H9 (cell line): ENCODE measurements around the gene LYST. TPM values are rescaled to one million over a fixed set of nuclear protein-coding genes. Genes with fewer than 3 reads are reported as not detected.
"Not testable (repeated sequence)": the region's sequence is repeated elsewhere in the genome, so short reads cannot be mapped to it uniquely, and the experiment has no call there.

Experiments
- DNase-seq: peaks from one replicate; pipeline ENCODE4 v3.0.0-alpha.2; 2017
- H2AFZ ChIP-seq: one replicate; pipeline ENCODE4 v1.6.1; 2013; ENCODE audit warnings: mild to moderate bottlenecking, low read length, control low read depth, moderate library complexity
- H2AK5ac ChIP-seq: 2 replicates; pipeline ENCODE4 v1.6.1; 2013; ENCODE audit warnings: low read length, control low read depth, mixed read lengths; ENCODE audit not compliant: insufficient read length
- H2BK120ac ChIP-seq: one replicate; pipeline ENCODE4 v1.6.1; 2013; ENCODE audit warnings: low read depth, mild to moderate bottlenecking, low read length, control low read depth, inconsistent platforms; ENCODE audit not compliant: poor library complexity, severe bottlenecking
- H2BK12ac ChIP-seq: 2 replicates; pipeline ENCODE4 v1.6.1; 2013; ENCODE audit warnings: low read length, control low read depth, mixed read lengths, low read depth; ENCODE audit not compliant: insufficient read length
- H2BK15ac ChIP-seq: 2 replicates; pipeline ENCODE4 v1.6.1; 2013; ENCODE audit warnings: low read depth, low read length, control low read depth
- H2BK20ac ChIP-seq: one replicate; pipeline ENCODE4 v1.6.1; 2013; ENCODE audit warnings: low read depth, mild to moderate bottlenecking, low read length, control low read depth, inconsistent platforms; ENCODE audit not compliant: poor library complexity, severe bottlenecking
- H2BK5ac ChIP-seq: 2 replicates; pipeline ENCODE4 v1.6.1; 2013; ENCODE audit warnings: low read length, control low read depth, mixed read lengths; ENCODE audit not compliant: insufficient read length
- H3K14ac ChIP-seq: 2 replicates; pipeline ENCODE4 v1.6.1; 2013; ENCODE audit warnings: low read length, control low read depth; ENCODE audit not compliant: insufficient read depth
- H3K18ac ChIP-seq: 2 replicates; pipeline ENCODE4 v1.6.1; 2013; ENCODE audit warnings: low read depth, mild to moderate bottlenecking, mixed read lengths, low read length, control low read depth; ENCODE audit not compliant: insufficient read length
- H3K23ac ChIP-seq: 2 replicates; pipeline ENCODE4 v1.6.1; 2013; ENCODE audit warnings: low read length, control low read depth, mixed read lengths, low read depth; ENCODE audit not compliant: insufficient read length
- H3K23me2 ChIP-seq: 2 replicates; pipeline ENCODE4 v1.6.1; 2013; ENCODE audit warnings: low read depth, mild to moderate bottlenecking, mixed read lengths, low read length, control low read depth; ENCODE audit not compliant: insufficient read length, poor library complexity, severe bottlenecking
- H3K27ac ChIP-seq: 2 replicates; pipeline ENCODE4 v1.5.1; 2013; ENCODE audit warnings: low read length, control low read depth, mixed read lengths, low read depth; ENCODE audit not compliant: insufficient read length
- H3K27me3 ChIP-seq: 2 replicates; pipeline ENCODE4 v1.6.1; 2013; ENCODE audit warnings: low read length, control low read depth, inconsistent platforms; ENCODE audit not compliant: insufficient read depth
- H3K4ac ChIP-seq: 2 replicates; pipeline ENCODE4 v1.6.1; 2013; ENCODE audit warnings: low read depth, mild to moderate bottlenecking, control low read depth, inconsistent platforms, low read length, moderate library complexity
- H3K4me1 ChIP-seq: 2 replicates; pipeline ENCODE4 v1.6.1; 2013; ENCODE audit warnings: low read length, control low read depth, inconsistent platforms; ENCODE audit not compliant: insufficient read depth
- H3K4me2 ChIP-seq: 2 replicates; pipeline ENCODE4 v1.6.1; 2013; ENCODE audit warnings: low read length, control low read depth, mixed read lengths; ENCODE audit not compliant: insufficient read length, insufficient read depth
- H3K56ac ChIP-seq: 2 replicates; pipeline ENCODE4 v1.6.1; 2013; ENCODE audit warnings: low read depth, mild to moderate bottlenecking, mixed read lengths, low read length, control low read depth; ENCODE audit not compliant: insufficient read length
- H3K79me1 ChIP-seq: 2 replicates; pipeline ENCODE4 v1.6.1; 2013; ENCODE audit warnings: low read depth, mild to moderate bottlenecking, moderate library complexity, low read length, control low read depth, inconsistent platforms; ENCODE audit not compliant: insufficient read depth, poor library complexity, severe bottlenecking
- H3K79me2 ChIP-seq: 2 replicates; pipeline ENCODE4 v1.6.1; 2013; ENCODE audit warnings: low read length, control low read depth, inconsistent platforms; ENCODE audit not compliant: insufficient read depth
- H3K9ac ChIP-seq: 2 replicates; pipeline ENCODE4 v1.6.1; 2013; ENCODE audit warnings: low read length, control low read depth, mixed read lengths; ENCODE audit not compliant: insufficient read length; ENCODE audit errors: extremely low read depth
- H3K9me3 ChIP-seq: one replicate; pipeline ENCODE4 v1.6.1; 2013; ENCODE audit warnings: low read depth, low read length, inconsistent platforms; ENCODE audit not compliant: control insufficient read depth
- H3T11ph ChIP-seq: one replicate; pipeline ENCODE4 v1.6.1; 2013; ENCODE audit warnings: mild to moderate bottlenecking, low read length, control low read depth, inconsistent platforms
- H4K20me1 ChIP-seq: one replicate; pipeline ENCODE4 v1.6.1; 2013; ENCODE audit not compliant: control insufficient read depth, insufficient read length, insufficient read depth
- H4K5ac ChIP-seq: 2 replicates; pipeline ENCODE4 v1.6.1; 2013; ENCODE audit warnings: low read depth, mild to moderate bottlenecking, mixed read lengths, low read length, control low read depth; ENCODE audit not compliant: insufficient read length
- H4K8ac ChIP-seq: replicated peaks from 2 replicates; pipeline ENCODE4 v1.6.1; 2013; ENCODE audit warnings: low read length, control low read depth, mixed read lengths, low read depth; ENCODE audit not compliant: insufficient read length
- H4K91ac ChIP-seq: 2 replicates; pipeline ENCODE4 v1.6.1; 2013; ENCODE audit warnings: low read depth, mild to moderate bottlenecking, moderate library complexity, mixed read lengths, low read length, control low read depth; ENCODE audit not compliant: insufficient read length
- H3K27ac Mint-ChIP-seq, 3 experiments: 2 replicates in 2 of 3; 3 replicates in 1 of 3; pipeline ENCODE4 v1.8.0; 2020 to 2021; ENCODE audit warnings: mixed read lengths in 3 of 3, mild to moderate bottlenecking in 1 of 3, moderate library complexity in 1 of 3
- H3K27me3 Mint-ChIP-seq: 2 replicates; pipeline ENCODE4 v1.8.0; 2021; ENCODE audit warnings: low read depth, mild to moderate bottlenecking, moderate library complexity, mixed read lengths
- H3K36me3 Mint-ChIP-seq, 3 experiments: 2 replicates in 2 of 3; 3 replicates in 1 of 3; pipeline ENCODE4 v1.8.0; 2020 to 2021; ENCODE audit warnings: low read depth in 3 of 3, mixed read lengths in 3 of 3; ENCODE audit not compliant: insufficient read depth in 1 of 3
- H3K4me1 Mint-ChIP-seq, 2 experiments: 2 replicates each; pipeline ENCODE4 v1.8.0; 2020; ENCODE audit warnings: mixed read lengths in 2 of 2
- H3K4me3 Mint-ChIP-seq, 2 experiments: 2 replicates in 1 of 2; 3 replicates in 1 of 2; pipeline ENCODE4 v1.8.0; 2020 to 2021; ENCODE audit warnings: mild to moderate bottlenecking in 2 of 2, mixed read lengths in 2 of 2, moderate library complexity in 1 of 2
- H3K9me3 Mint-ChIP-seq, 2 experiments: 2 replicates in 1 of 2; 3 replicates in 1 of 2; pipeline ENCODE4 v1.8.0; 2020; ENCODE audit warnings: mild to moderate bottlenecking in 2 of 2, mixed read lengths in 2 of 2, moderate library complexity in 1 of 2
- WGBS: extraction: QIAGEN DNeasy Blood & Tissue Kit; methylation state at CpG from one replicate; pipeline ENCODE4 v1.1.7; 2013; ENCODE audit warnings: missing lambda C conversion rate, low lambda C conversion rate, mixed read lengths; ENCODE audit not compliant: insufficient read length; ENCODE audit errors: extremely low coverage; 5-methylcytosine and 5-hydroxymethylcytosine counted together
- total RNA-seq: library from RNA; stranded (reverse); gene quantifications from 2 replicates; pipeline ENCODE4 v1.2.1, GENCODE V29; 2021
- TF ChIP-seq, protein P1 (sequence below): fragments of 200-600 bp; sonication (generic); conservative IDR thresholded peaks from 3 replicates; pipeline ENCODE4 v1.8.0; 2021; ENCODE audit warnings: antibody characterized with exemption, mild to moderate bottlenecking

LYST gene
- total RNA-seq, 1 experiment from 2014 or later, result 0.13 TPM

DNA sequence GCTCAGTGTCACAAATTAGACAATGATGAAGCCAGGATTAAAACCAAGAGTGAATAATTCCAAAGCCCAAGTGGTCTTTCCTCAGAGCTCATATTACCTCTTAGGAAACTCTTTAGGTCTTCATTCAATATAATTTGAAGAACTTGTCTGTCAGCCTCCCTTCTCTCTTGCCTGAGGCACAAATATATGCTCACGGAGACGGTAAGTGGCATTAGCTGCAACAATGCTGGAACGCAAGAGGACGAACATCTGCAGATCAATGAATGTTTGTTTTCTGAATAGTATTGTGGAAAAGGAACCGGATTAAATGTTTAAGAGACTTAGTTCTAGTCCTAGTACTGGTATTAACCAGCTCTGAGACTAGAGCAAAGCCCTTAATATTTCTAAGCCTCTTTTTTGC lies 39.7 kb upstream of the LYST start:
- H2BK20ac ChIP-seq, result no peak overlapping the region
- H3K9ac ChIP-seq, result no peak overlapping the region
- H2BK12ac ChIP-seq, result no peak overlapping the region
- H4K8ac ChIP-seq, result no peak overlapping the region
- peaks cover 13 to 17% of the 10 kb centered on the region in 2 experiments for H3K4me1 Mint-ChIP-seq
- DNase-seq, result no peak
- TF ChIP-seq, protein P1, sequence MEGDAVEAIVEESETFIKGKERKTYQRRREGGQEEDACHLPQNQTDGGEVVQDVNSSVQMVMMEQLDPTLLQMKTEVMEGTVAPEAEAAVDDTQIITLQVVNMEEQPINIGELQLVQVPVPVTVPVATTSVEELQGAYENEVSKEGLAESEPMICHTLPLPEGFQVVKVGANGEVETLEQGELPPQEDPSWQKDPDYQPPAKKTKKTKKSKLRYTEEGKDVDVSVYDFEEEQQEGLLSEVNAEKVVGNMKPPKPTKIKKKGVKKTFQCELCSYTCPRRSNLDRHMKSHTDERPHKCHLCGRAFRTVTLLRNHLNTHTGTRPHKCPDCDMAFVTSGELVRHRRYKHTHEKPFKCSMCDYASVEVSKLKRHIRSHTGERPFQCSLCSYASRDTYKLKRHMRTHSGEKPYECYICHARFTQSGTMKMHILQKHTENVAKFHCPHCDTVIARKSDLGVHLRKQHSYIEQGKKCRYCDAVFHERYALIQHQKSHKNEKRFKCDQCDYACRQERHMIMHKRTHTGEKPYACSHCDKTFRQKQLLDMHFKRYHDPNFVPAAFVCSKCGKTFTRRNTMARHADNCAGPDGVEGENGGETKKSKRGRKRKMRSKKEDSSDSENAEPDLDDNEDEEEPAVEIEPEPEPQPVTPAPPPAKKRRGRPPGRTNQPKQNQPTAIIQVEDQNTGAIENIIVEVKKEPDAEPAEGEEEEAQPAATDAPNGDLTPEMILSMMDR, result no peak
- no peak overlapping the region for H4K91ac ChIP-seq
- H3K4ac ChIP-seq, result no peak overlapping the region
- peaks cover 0 to 3% of the 10 kb centered on the region in 2 experiments; a peak in 1 of 5 replicates for H3K9me3 Mint-ChIP-seq
- H3K4me3 Mint-ChIP-seq, result no peak overlapping the region
- no peak overlapping the region for H3K27ac Mint-ChIP-seq
- no peak overlapping the region for H3K4me2 ChIP-seq
- H3K4me1 ChIP-seq, result no peaks in the 10 kb centered on the region
- no peaks in the 10 kb centered on the region for H4K20me1 ChIP-seq
- H2AK5ac ChIP-seq, result no peak overlapping the region
- H2BK120ac ChIP-seq, result no peak overlapping the region
- no peak overlapping the region for H3K18ac ChIP-seq
- no peaks in the 10 kb centered on the region for H3K79me2 ChIP-seq
- H3K79me1 ChIP-seq, result no peaks in the 10 kb centered on the region
- no peak overlapping the region for H2BK5ac ChIP-seq
- H3K23ac ChIP-seq, result no peak overlapping the region
- no peak overlapping the region for H3T11ph ChIP-seq
- H3K56ac ChIP-seq, result no peak overlapping the region
- H2BK15ac ChIP-seq, result no peak overlapping the region
- no peak overlapping the region for H2AFZ ChIP-seq
- no peak overlapping the region for H3K14ac ChIP-seq
- no peak overlapping the region for H3K27ac ChIP-seq
- peaks cover 7% of the 10 kb centered on the region for H3K27me3 Mint-ChIP-seq
- H4K5ac ChIP-seq, result no peak overlapping the region
- peaks cover 0 to 1% (median 0%) of the 10 kb centered on the region in 3 experiments; a peak in 1 of 7 replicates for H3K36me3 Mint-ChIP-seq
- no CpG with 5 or more reads among the region's 5 CpGs for WGBS
- no peaks in the 10 kb centered on the region for H3K9me3 ChIP-seq
- H3K23me2 ChIP-seq, result no peaks in the 10 kb centered on the region
- H3K27me3 ChIP-seq, result no peaks in the 10 kb centered on the region

GRCh38 chr1:235903809-235904208 lies 37.1 kb upstream of the LYST start:
- H3K9ac ChIP-seq, H4K20me1 ChIP-seq, H2BK20ac ChIP-seq, H3K18ac ChIP-seq, H3K14ac ChIP-seq, H3K56ac ChIP-seq, H4K5ac ChIP-seq, H3K23me2 ChIP-seq, H2BK5ac ChIP-seq, H3K9me3 ChIP-seq, H2BK15ac ChIP-seq, H2AFZ ChIP-seq, H3K4me3 Mint-ChIP-seq, H3K27me3 ChIP-seq, H3K27ac Mint-ChIP-seq, H3K23ac ChIP-seq, H3K4ac ChIP-seq, H3K36me3 Mint-ChIP-seq, H3T11ph ChIP-seq, H3K4me2 ChIP-seq, H3K79me2 ChIP-seq, H4K91ac ChIP-seq, DNase-seq, H3K27me3 Mint-ChIP-seq, H4K8ac ChIP-seq, H2AK5ac ChIP-seq, H3K27ac ChIP-seq, H3K4me1 Mint-ChIP-seq, H2BK12ac ChIP-seq, H3K4me1 ChIP-seq, H3K79me1 ChIP-seq, H3K9me3 Mint-ChIP-seq, H2BK120ac ChIP-seq: not testable (repeated sequence)
- no CpG with 5 or more reads among the region's 2 CpGs for WGBS
